Measurements from ENCODE around the gene MYADML2. TPM values are rescaled to one million over a fixed set of nuclear protein-coding genes. Genes with fewer than 3 reads are reported as not detected.

The MYADML2 gene
- total RNA-seq, 1 experiment from 2014 or later, result 0.46 TPM

DNA sequence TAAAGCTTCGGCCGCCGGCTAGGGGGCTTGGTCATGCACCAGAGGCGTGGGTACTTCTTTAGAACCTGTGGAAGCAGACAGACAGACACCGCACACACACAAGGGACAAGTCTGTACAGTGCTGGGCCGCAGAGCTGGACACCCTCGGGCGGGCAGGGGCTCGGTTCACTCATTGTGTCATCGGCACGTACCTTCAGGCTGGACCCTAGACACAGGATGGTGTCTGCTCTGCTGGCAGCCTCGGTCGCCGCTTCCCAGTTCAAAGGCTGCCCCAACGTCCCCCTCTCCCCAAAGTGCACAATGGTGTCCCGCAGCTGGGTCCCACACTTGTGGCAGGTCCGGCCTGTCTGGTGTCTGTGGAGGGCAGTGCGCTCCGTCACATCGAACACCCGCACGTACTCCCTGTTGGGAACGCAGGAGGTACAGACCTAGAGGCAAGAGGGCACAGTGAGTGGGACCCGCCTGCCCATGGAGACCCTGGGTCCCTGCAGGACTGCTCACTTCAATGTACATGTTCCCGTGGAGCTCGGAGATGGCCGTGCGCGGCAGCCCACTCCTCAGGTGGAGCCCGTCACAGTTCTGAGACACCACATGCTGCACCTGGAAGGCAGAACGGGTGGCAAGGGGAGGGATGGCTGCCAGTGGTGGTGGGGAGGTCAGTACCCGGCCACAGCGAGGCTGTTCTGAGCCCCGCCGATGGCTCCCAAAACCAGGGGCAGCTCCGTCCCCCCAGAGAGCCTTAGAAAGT is 32.8 kb downstream of the MYADML2 start (continued):
- TF ChIP-seq MYBL2 (CRISPR knock-in tag; IDR thresholded peaks at IDR 0.05), result no peak
- TF ChIP-seq, protein P1, sequence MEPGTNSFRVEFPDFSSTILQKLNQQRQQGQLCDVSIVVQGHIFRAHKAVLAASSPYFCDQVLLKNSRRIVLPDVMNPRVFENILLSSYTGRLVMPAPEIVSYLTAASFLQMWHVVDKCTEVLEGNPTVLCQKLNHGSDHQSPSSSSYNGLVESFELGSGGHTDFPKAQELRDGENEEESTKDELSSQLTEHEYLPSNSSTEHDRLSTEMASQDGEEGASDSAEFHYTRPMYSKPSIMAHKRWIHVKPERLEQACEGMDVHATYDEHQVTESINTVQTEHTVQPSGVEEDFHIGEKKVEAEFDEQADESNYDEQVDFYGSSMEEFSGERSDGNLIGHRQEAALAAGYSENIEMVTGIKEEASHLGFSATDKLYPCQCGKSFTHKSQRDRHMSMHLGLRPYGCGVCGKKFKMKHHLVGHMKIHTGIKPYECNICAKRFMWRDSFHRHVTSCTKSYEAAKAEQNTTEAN (CRISPR knock-in tag; IDR thresholded peaks at IDR 0.05), result no peak
- TF ChIP-seq, protein P2, sequence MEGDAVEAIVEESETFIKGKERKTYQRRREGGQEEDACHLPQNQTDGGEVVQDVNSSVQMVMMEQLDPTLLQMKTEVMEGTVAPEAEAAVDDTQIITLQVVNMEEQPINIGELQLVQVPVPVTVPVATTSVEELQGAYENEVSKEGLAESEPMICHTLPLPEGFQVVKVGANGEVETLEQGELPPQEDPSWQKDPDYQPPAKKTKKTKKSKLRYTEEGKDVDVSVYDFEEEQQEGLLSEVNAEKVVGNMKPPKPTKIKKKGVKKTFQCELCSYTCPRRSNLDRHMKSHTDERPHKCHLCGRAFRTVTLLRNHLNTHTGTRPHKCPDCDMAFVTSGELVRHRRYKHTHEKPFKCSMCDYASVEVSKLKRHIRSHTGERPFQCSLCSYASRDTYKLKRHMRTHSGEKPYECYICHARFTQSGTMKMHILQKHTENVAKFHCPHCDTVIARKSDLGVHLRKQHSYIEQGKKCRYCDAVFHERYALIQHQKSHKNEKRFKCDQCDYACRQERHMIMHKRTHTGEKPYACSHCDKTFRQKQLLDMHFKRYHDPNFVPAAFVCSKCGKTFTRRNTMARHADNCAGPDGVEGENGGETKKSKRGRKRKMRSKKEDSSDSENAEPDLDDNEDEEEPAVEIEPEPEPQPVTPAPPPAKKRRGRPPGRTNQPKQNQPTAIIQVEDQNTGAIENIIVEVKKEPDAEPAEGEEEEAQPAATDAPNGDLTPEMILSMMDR (IDR thresholded peaks at IDR 0.05), result no peak
- no peak for TF ChIP-seq NR2C2 (CRISPR knock-in tag; IDR thresholded peaks at IDR 0.05)
- TF ChIP-seq ZNF317 (CRISPR knock-in tag; IDR thresholded peaks at IDR 0.05; ENCODE audit: borderline replicate concordance, low read depth), result no peak
- TF ChIP-seq, protein P3, sequence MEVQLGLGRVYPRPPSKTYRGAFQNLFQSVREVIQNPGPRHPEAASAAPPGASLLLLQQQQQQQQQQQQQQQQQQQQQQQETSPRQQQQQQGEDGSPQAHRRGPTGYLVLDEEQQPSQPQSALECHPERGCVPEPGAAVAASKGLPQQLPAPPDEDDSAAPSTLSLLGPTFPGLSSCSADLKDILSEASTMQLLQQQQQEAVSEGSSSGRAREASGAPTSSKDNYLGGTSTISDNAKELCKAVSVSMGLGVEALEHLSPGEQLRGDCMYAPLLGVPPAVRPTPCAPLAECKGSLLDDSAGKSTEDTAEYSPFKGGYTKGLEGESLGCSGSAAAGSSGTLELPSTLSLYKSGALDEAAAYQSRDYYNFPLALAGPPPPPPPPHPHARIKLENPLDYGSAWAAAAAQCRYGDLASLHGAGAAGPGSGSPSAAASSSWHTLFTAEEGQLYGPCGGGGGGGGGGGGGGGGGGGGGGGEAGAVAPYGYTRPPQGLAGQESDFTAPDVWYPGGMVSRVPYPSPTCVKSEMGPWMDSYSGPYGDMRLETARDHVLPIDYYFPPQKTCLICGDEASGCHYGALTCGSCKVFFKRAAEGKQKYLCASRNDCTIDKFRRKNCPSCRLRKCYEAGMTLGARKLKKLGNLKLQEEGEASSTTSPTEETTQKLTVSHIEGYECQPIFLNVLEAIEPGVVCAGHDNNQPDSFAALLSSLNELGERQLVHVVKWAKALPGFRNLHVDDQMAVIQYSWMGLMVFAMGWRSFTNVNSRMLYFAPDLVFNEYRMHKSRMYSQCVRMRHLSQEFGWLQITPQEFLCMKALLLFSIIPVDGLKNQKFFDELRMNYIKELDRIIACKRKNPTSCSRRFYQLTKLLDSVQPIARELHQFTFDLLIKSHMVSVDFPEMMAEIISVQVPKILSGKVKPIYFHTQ (CRISPR knock-in tag; IDR thresholded peaks at IDR 0.05), result no peak
- TF ChIP-seq, protein P4, sequence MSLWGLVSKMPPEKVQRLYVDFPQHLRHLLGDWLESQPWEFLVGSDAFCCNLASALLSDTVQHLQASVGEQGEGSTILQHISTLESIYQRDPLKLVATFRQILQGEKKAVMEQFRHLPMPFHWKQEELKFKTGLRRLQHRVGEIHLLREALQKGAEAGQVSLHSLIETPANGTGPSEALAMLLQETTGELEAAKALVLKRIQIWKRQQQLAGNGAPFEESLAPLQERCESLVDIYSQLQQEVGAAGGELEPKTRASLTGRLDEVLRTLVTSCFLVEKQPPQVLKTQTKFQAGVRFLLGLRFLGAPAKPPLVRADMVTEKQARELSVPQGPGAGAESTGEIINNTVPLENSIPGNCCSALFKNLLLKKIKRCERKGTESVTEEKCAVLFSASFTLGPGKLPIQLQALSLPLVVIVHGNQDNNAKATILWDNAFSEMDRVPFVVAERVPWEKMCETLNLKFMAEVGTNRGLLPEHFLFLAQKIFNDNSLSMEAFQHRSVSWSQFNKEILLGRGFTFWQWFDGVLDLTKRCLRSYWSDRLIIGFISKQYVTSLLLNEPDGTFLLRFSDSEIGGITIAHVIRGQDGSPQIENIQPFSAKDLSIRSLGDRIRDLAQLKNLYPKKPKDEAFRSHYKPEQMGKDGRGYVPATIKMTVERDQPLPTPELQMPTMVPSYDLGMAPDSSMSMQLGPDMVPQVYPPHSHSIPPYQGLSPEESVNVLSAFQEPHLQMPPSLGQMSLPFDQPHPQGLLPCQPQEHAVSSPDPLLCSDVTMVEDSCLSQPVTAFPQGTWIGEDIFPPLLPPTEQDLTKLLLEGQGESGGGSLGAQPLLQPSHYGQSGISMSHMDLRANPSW (CRISPR knock-in tag; conservative IDR thresholded peaks at IDR 0.05; ENCODE audit: low read depth), result no peak
- no peak for TF ChIP-seq NR3C1 (CRISPR knock-in tag; conservative IDR thresholded peaks at IDR 0.05; ENCODE audit: low read depth)
- TF ChIP-seq, protein P5, sequence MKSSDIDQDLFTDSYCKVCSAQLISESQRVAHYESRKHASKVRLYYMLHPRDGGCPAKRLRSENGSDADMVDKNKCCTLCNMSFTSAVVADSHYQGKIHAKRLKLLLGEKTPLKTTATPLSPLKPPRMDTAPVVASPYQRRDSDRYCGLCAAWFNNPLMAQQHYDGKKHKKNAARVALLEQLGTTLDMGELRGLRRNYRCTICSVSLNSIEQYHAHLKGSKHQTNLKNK (CRISPR knock-in tag; IDR thresholded peaks at IDR 0.05), result no peak

DNA sequence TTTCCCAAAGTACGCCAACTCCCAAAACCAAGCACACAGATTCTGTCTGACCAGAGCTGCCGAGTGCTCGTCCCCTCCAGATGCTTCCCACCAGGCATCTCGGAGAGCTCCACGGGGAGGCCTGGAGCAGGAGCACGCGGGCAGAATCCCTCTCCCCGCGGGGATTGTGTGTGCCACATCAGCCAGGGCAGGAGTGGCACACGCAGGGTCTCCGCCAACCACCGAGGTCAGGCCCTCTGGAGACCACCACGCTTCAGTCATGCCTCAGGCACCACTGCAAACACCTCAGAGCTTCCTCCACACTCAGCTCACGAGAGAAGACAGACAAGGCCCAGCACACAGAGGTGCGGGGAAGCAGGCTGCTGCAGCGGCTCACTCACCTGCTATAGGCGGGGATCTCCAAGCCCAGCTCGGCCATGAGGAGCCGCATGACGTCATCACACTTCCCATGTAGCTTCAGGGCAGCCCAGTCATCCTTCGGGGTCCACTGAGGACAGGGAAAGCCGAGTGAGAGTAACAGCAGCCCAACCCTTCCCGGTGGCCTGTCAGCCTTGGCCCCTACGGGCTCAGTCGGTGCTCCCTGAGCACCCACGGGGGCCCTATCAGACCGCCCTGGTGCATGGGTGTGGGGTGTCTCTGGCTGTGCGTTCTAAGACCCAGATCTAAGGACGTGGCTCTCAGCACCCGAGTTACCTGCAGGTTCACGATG is 33.5 kb downstream of the MYADML2 start:
- DNase-seq (ENCODE audit: low spot score) (no peak), ATAC-seq (no peak)
- Mint-ChIP-seq H3K27me3 (ENCODE audit: low read depth) (no peaks in the 10 kb centered on the region), H3K4me3 (no peak overlapping the region), H3K9me3 (no peaks in the 10 kb centered on the region), H3K4me1 (peaks cover 16% of the 10 kb centered on the region), H3K27ac (peak overlapping the region; percentile 34; the same call in 1 of the 2 replicates), H3K36me3 (peaks cover 17% of the 10 kb centered on the region)
- TF ChIP-seq TCF7 (CRISPR knock-in tag; IDR thresholded peaks at IDR 0.05; ENCODE audit: low read depth) (no peak), ZNF416 (CRISPR knock-in tag; IDR thresholded peaks at IDR 0.05) (no peak), TEAD4 (CRISPR knock-in tag; IDR thresholded peaks at IDR 0.05) (no peak), ZNF317 (CRISPR knock-in tag; IDR thresholded peaks at IDR 0.05; ENCODE audit: borderline replicate concordance, low read depth) (no peak), SP1 (CRISPR knock-in tag; conservative IDR thresholded peaks at IDR 0.05) (no peak)
- TF ChIP-seq, protein P6, sequence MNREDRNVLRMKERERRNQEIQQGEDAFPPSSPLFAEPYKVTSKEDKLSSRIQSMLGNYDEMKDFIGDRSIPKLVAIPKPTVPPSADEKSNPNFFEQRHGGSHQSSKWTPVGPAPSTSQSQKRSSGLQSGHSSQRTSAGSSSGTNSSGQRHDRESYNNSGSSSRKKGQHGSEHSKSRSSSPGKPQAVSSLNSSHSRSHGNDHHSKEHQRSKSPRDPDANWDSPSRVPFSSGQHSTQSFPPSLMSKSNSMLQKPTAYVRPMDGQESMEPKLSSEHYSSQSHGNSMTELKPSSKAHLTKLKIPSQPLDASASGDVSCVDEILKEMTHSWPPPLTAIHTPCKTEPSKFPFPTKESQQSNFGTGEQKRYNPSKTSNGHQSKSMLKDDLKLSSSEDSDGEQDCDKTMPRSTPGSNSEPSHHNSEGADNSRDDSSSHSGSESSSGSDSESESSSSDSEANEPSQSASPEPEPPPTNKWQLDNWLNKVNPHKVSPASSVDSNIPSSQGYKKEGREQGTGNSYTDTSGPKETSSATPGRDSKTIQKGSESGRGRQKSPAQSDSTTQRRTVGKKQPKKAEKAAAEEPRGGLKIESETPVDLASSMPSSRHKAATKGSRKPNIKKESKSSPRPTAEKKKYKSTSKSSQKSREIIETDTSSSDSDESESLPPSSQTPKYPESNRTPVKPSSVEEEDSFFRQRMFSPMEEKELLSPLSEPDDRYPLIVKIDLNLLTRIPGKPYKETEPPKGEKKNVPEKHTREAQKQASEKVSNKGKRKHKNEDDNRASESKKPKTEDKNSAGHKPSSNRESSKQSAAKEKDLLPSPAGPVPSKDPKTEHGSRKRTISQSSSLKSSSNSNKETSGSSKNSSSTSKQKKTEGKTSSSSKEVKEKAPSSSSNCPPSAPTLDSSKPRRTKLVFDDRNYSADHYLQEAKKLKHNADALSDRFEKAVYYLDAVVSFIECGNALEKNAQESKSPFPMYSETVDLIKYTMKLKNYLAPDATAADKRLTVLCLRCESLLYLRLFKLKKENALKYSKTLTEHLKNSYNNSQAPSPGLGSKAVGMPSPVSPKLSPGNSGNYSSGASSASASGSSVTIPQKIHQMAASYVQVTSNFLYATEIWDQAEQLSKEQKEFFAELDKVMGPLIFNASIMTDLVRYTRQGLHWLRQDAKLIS (CRISPR knock-in tag; IDR thresholded peaks at IDR 0.05; ENCODE audit: borderline replicate concordance), result no peak
- ChIA-PET CTCF (no interaction called here), POLR2A (interaction anchor here (2.0 kb wide), 1 partner anchor 10 kb away, joined by 7 read pairs; no protein-coding TSS in a partner anchor)
